ENCODE results near the gene SAV1. TPM values are rescaled to one million over a fixed set of nuclear protein-coding genes. Genes with fewer than 3 reads are reported as not detected.

Gene SAV1
- total and polyA plus RNA-seq, 2 experiments from 2014 or later = 74.2 to 82.8 TPM

DNA sequence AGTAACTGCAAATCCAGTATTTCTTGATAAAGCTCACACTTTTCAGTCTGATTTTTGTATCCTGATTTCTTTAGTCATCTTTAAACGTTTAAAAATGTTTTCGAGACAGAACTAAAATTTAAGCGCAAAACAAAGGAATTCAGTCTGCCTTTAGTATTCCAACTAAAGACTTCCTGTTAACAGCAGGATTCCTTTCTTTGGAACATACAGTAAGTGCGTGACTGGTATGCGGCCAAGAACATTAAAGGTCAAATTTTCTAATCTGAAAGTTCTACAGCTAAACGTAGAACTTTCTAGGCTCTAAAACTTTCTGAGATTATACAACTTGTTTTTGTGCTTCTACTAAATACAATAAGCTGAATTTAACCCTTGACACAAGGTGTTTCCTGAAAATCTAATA is 9.9 kb downstream of the SAV1 start:
- no peak overlapping the region for H2AFZ ChIP-seq
- H3K4me1 ChIP-seq (ENCODE audit: insufficient read depth) = peaks cover 25% of the 10 kb centered on the region
- Mint-ChIP-seq H3K27me3 (ENCODE audit: insufficient read depth, low read depth, poor library complexity) (peaks cover 5% of the 10 kb centered on the region), H3K4me3 (peak overlapping the region; percentile 61), H3K27ac (peak overlapping the region; percentile 99), H3K36me3 (ENCODE audit: low read depth) (peaks cover 40% of the 10 kb centered on the region), H3K9me3 (no peaks in the 10 kb centered on the region; the same call in 2 of the 3 replicates), H3K4me1 (peaks cover 36% of the 10 kb centered on the region)
- peak overlapping the region; percentile 56 for H3K27ac ChIP-seq (ENCODE audit: low read depth)
- no peaks in the 10 kb centered on the region; the same call in 1 of the 2 replicates for H4K20me1 ChIP-seq (replicated peaks; ENCODE audit: insufficient read depth)
- H3K27me3 ChIP-seq (ENCODE audit: insufficient read depth) = no peaks in the 10 kb centered on the region
- DNase-seq (ENCODE audit: low spot score) (peak; percentile 83), ATAC-seq (peak; percentile 74)
- no peaks in the 10 kb centered on the region for H3F3A ChIP-seq (replicated peaks; ENCODE audit: low read depth)
- H3K4me2 ChIP-seq = peak overlapping the region; percentile 23
- no peaks in the 10 kb centered on the region for H3K9me2 ChIP-seq (ENCODE audit: insufficient read depth)
- H3K4me3 ChIP-seq = peak overlapping the region; percentile 6
- H3K36me3 ChIP-seq (ENCODE audit: insufficient read depth) = peaks cover 9% of the 10 kb centered on the region; the same call in 1 of the 2 replicates
- peaks cover 95% of the 10 kb centered on the region for H3K79me2 ChIP-seq (replicated peaks; ENCODE audit: insufficient read depth)
- TF ChIP-seq, protein P1, sequence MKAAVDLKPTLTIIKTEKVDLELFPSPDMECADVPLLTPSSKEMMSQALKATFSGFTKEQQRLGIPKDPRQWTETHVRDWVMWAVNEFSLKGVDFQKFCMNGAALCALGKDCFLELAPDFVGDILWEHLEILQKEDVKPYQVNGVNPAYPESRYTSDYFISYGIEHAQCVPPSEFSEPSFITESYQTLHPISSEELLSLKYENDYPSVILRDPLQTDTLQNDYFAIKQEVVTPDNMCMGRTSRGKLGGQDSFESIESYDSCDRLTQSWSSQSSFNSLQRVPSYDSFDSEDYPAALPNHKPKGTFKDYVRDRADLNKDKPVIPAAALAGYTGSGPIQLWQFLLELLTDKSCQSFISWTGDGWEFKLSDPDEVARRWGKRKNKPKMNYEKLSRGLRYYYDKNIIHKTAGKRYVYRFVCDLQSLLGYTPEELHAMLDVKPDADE (IDR thresholded peaks at IDR 0.05) = no peak
- TF ChIP-seq EZH2 (IDR thresholded peaks at IDR 0.05; ENCODE audit: low read depth, unreplicated experiment) (no peak), NANOG (IDR thresholded peaks at IDR 0.05; ENCODE audit: borderline replicate concordance) (peak; percentile 65; the same call in 1 of the 2 replicates)
- TF ChIP-seq, protein P2, sequence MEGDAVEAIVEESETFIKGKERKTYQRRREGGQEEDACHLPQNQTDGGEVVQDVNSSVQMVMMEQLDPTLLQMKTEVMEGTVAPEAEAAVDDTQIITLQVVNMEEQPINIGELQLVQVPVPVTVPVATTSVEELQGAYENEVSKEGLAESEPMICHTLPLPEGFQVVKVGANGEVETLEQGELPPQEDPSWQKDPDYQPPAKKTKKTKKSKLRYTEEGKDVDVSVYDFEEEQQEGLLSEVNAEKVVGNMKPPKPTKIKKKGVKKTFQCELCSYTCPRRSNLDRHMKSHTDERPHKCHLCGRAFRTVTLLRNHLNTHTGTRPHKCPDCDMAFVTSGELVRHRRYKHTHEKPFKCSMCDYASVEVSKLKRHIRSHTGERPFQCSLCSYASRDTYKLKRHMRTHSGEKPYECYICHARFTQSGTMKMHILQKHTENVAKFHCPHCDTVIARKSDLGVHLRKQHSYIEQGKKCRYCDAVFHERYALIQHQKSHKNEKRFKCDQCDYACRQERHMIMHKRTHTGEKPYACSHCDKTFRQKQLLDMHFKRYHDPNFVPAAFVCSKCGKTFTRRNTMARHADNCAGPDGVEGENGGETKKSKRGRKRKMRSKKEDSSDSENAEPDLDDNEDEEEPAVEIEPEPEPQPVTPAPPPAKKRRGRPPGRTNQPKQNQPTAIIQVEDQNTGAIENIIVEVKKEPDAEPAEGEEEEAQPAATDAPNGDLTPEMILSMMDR (conservative IDR thresholded peaks at IDR 0.05; ENCODE audit: low read depth in 2 of 2) = no peak

DNA sequence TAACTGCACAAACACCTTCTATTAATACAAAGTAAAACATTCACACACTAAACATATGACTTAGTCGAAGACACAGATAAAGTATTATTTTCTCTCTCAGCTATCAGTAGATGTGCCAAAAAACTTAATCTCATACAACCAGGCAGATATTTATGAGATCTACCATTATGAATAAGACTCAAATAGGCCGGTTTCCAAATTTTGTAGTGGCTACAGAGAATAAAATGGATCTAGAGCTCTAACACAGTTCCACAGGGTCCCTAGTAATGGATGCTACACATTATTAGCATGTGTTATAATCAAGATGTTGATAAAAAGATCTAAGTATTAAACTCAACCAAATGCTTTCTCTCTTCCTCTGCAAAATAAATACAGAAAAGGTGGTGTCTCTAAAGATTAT is 10.4 kb downstream of the SAV1 start:
- peak overlapping the region; percentile 6 for H3K4me3 ChIP-seq
- no peaks in the 10 kb centered on the region for H3F3A ChIP-seq (replicated peaks; ENCODE audit: low read depth)
- Mint-ChIP-seq H3K9me3 (no peaks in the 10 kb centered on the region; the same call in 2 of the 3 replicates), H3K27me3 (ENCODE audit: insufficient read depth, low read depth, poor library complexity) (peaks cover 5% of the 10 kb centered on the region), H3K36me3 (ENCODE audit: low read depth) (peaks cover 38% of the 10 kb centered on the region), H3K4me3 (peak overlapping the region; percentile 61), H3K27ac (peak overlapping the region; percentile 99), H3K4me1 (peaks cover 34% of the 10 kb centered on the region)
- no peak overlapping the region for H2AFZ ChIP-seq
- peaks cover 9% of the 10 kb centered on the region; the same call in 1 of the 2 replicates for H3K36me3 ChIP-seq (ENCODE audit: insufficient read depth)
- peaks cover 4% of the 10 kb centered on the region; the same call in 1 of the 2 replicates for H4K20me1 ChIP-seq (replicated peaks; ENCODE audit: insufficient read depth)
- DNase-seq (ENCODE audit: low spot score) = no peak
- peaks cover 25% of the 10 kb centered on the region for H3K4me1 ChIP-seq (ENCODE audit: insufficient read depth)
- no peaks in the 10 kb centered on the region for H3K27me3 ChIP-seq (ENCODE audit: insufficient read depth)
- H3K79me2 ChIP-seq (replicated peaks; ENCODE audit: insufficient read depth) = peaks cover 96% of the 10 kb centered on the region
- ATAC-seq = no peak
- H3K9me2 ChIP-seq (ENCODE audit: insufficient read depth) = no peaks in the 10 kb centered on the region
- H3K4me2 ChIP-seq = peak overlapping the region; percentile 23
- peak overlapping the region; percentile 56 for H3K27ac ChIP-seq (ENCODE audit: low read depth)
- TF ChIP-seq EZH2 (IDR thresholded peaks at IDR 0.05; ENCODE audit: low read depth, unreplicated experiment) (no peak), CREB1 (CRISPR knock-in tag; IDR thresholded peaks at IDR 0.05; ENCODE audit: low read depth) (no peak), NANOG (IDR thresholded peaks at IDR 0.05; ENCODE audit: borderline replicate concordance) (no peak), POLR2AphosphoS5 (IDR thresholded peaks at IDR 0.05; ENCODE audit: low read depth) (no peak), EZH2phosphoT487 (IDR thresholded peaks at IDR 0.05; ENCODE audit: unreplicated experiment) (no peak)
- TF ChIP-seq, protein P2 (conservative IDR thresholded peaks at IDR 0.05; ENCODE audit: low read depth in 2 of 2) = no peak
- TF ChIP-seq, protein P1 (IDR thresholded peaks at IDR 0.05) = no peak

Measured in GM23338 (cell line).